Activated naive CD8-positive, alpha-beta T cell (primary cell): ENCODE measurements around the gene GRIA3.

Experiments
- H3K27ac Mint-ChIP-seq: one replicate; pipeline ENCODE4 v1.8.0; 2021; ENCODE audit warnings: mixed read lengths
- H3K27me3 Mint-ChIP-seq: one replicate; pipeline ENCODE4 v1.8.0; 2021; ENCODE audit warnings: mixed read lengths
- H3K36me3 Mint-ChIP-seq: one replicate; pipeline ENCODE4 v1.8.0; 2021; ENCODE audit warnings: mixed read lengths
- H3K4me1 Mint-ChIP-seq: one replicate; pipeline ENCODE4 v1.8.0; 2021; ENCODE audit warnings: low read depth, mixed read lengths
- H3K4me3 Mint-ChIP-seq: one replicate; pipeline ENCODE4 v1.8.0; 2021; ENCODE audit warnings: mild to moderate bottlenecking, mixed read lengths
- H3K9me3 Mint-ChIP-seq: one replicate; pipeline ENCODE4 v1.8.0; 2021; ENCODE audit warnings: low read depth, mixed read lengths

Gene GRIA3

DNA sequence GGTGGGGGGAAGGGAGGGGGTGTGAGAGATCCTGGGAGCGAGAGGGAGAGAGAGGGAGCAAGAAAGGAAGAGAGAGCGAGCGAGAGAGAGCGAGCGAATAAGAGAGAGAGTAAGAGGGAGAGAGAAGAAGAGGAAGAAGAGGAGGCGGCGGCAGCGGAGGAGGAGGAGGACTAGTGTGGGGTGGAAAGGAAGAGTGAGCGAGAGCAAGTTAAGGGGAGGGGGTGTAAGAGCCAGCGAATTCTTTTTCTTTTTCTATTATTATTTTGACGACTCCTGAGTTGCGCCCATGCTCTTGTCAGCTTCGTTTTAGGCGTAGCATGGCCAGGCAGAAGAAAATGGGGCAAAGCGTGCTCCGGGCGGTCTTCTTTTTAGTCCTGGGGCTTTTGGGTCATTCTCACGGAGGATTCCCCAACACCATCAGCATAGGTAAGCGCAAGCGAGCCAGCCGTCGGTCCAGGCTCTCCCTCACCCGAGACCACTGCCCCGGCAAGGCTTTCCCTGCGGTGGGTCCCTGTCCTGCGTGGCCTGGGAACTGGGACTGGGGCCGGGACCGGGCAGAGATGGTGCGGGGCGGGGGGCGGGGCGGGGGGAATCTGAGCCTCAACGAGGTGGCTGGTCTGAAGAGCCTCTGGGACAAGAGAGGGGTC, at the start of gene GRIA3:
Gene GRIA3 (plus strand): TSS at position 60 of the 647 bp plus-strand sequence. CDS start 258 bp downstream, at position 318.
- H3K4me3 Mint-ChIP-seq: peak within 1 kb of the TSS; percentile 73
- H3K4me1 Mint-ChIP-seq: peaks cover 7% of the 10 kb centered on the region
- H3K9me3 Mint-ChIP-seq: no peaks in the 10 kb centered on the region
- H3K27me3 Mint-ChIP-seq: peaks cover 21% of the 10 kb centered on the region
- no peaks in the 10 kb centered on the region for H3K36me3 Mint-ChIP-seq
- no peak within 1 kb of the TSS for H3K27ac Mint-ChIP-seq

GRCh38 chrX:123138473-123138872, 45.6 kb upstream of the GRIA3 start:
- no peak overlapping the region for H3K27ac Mint-ChIP-seq
- H3K36me3 Mint-ChIP-seq: no peaks in the 10 kb centered on the region
- no peaks in the 10 kb centered on the region for H3K27me3 Mint-ChIP-seq
- no peaks in the 10 kb centered on the region for H3K4me1 Mint-ChIP-seq
- H3K9me3 Mint-ChIP-seq: peaks cover 5% of the 10 kb centered on the region
- no peak overlapping the region for H3K4me3 Mint-ChIP-seq

GRCh38 chrX:123140454-123140853, 43.6 kb upstream of the GRIA3 start:
- Mint-ChIP-seq H3K36me3 (no peaks in the 10 kb centered on the region), H3K9me3 (peaks cover 5% of the 10 kb centered on the region), H3K4me1 (no peaks in the 10 kb centered on the region), H3K4me3 (no peak overlapping the region), H3K27me3 (no peaks in the 10 kb centered on the region), H3K27ac (no peak overlapping the region)

DNA sequence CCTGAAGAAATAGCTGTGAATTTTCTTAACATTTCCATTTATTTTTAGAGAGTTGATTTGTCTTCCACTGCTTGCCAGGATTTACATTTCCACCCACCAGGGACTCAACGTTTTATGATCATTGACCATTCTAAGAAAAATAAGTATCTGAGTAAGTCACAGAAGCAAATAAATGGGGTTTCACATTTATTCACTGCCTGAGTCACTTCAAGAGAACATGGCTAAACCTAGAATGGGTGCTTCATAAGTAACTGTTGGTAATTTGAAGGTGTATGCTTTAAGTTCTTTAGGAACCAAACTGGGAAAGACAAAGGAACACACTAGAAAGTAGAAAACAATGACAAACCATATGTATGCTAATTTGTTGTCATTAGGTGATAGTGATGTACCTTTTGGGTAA, 43.2 kb upstream of the GRIA3 start:
- Mint-ChIP-seq H3K9me3 (peaks cover 5% of the 10 kb centered on the region), H3K27me3 (no peaks in the 10 kb centered on the region), H3K4me3 (no peak overlapping the region), H3K36me3 (no peaks in the 10 kb centered on the region), H3K27ac (no peak overlapping the region), H3K4me1 (no peaks in the 10 kb centered on the region)

DNA sequence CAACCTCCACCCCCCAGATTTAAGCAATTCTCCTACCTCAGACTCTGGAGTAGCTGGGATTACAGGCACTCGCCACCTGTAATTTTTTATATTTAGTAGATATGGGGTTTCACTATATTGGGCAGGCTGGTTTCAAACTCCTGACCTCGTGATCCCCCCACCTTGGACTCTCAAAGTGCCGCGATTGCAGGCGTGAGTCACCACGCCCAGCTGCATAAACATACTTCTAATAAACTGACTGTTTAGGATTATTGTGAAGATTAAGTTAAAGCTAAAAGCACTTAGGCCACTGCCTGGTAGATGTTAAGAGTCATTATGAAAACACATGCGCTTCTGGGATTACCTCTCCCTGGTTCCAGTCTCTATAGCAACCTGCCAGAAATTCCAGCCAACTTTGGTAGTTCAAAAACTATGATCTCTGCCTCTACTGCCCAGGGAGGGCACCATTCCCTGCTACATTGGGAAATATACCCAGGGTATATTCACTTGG, 30.2 kb upstream of the GRIA3 start:
- no peaks in the 10 kb centered on the region for H3K4me1 Mint-ChIP-seq
- H3K27ac Mint-ChIP-seq: no peak overlapping the region
- no peaks in the 10 kb centered on the region for H3K9me3 Mint-ChIP-seq
- H3K36me3 Mint-ChIP-seq: no peaks in the 10 kb centered on the region
- H3K4me3 Mint-ChIP-seq: no peak overlapping the region
- H3K27me3 Mint-ChIP-seq: no peaks in the 10 kb centered on the region

- Mint-ChIP-seq H3K36me3 (no peaks in the 10 kb centered on the region), H3K27ac (no peak overlapping the region), H3K27me3 (no peaks in the 10 kb centered on the region), H3K9me3 (no peaks in the 10 kb centered on the region), H3K4me1 (no peaks in the 10 kb centered on the region), H3K4me3 (no peak overlapping the region)
These were observed 28.8 kb upstream of the GRIA3 start for GRCh38 chrX:123155327-123155726.

DNA sequence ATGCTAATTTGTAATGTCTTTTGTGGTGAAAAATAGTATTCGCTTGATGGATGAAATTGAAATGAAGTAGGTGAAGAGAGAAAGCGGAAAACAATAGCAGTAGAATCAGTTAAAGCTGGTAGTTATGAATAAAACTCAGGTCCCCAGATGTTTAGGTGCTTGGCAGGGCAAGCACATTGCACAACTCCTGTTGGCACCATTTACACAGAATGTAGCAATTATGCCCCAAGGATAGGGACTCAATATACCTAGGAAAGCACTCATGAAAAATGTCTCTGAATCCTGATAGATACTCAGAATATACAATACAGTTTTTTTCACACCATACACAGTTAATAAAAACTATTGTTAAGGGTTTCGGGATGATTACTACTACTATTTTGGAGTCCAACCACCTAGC, 26.5 kb upstream of the GRIA3 start:
- H3K4me1 Mint-ChIP-seq: no peaks in the 10 kb centered on the region

GRCh38 chrX:123159403-123159802, 24.7 kb upstream of the GRIA3 start:
- Mint-ChIP-seq H3K36me3 (no peaks in the 10 kb centered on the region), H3K4me1 (no peaks in the 10 kb centered on the region), H3K4me3 (no peak overlapping the region), H3K27ac (no peak overlapping the region), H3K9me3 (no peaks in the 10 kb centered on the region), H3K27me3 (no peaks in the 10 kb centered on the region)

More for the DNA sequence above, 26.5 kb upstream of the GRIA3 start:
- Mint-ChIP-seq H3K27me3 (no peaks in the 10 kb centered on the region), H3K9me3 (no peaks in the 10 kb centered on the region), H3K36me3 (no peaks in the 10 kb centered on the region), H3K4me3 (no peak overlapping the region), H3K27ac (no peak overlapping the region)

- no peaks in the 10 kb centered on the region for H3K4me1 Mint-ChIP-seq
- no peaks in the 10 kb centered on the region for H3K27me3 Mint-ChIP-seq
- no peak overlapping the region for H3K27ac Mint-ChIP-seq
- H3K36me3 Mint-ChIP-seq: no peaks in the 10 kb centered on the region
- no peaks in the 10 kb centered on the region for H3K9me3 Mint-ChIP-seq
- no peak overlapping the region for H3K4me3 Mint-ChIP-seq
These were observed 16.5 kb upstream of the GRIA3 start for GRCh38 chrX:123167621-123168020.

GRCh38 chrX:123169247-123169901, 14.7 kb upstream of the GRIA3 start:
- no peaks in the 10 kb centered on the region for H3K9me3 Mint-ChIP-seq
- H3K4me1 Mint-ChIP-seq: no peaks in the 10 kb centered on the region
- no peaks in the 10 kb centered on the region for H3K36me3 Mint-ChIP-seq
- H3K27ac Mint-ChIP-seq: no peak overlapping the region
- H3K27me3 Mint-ChIP-seq: no peaks in the 10 kb centered on the region
- no peak overlapping the region for H3K4me3 Mint-ChIP-seq

DNA sequence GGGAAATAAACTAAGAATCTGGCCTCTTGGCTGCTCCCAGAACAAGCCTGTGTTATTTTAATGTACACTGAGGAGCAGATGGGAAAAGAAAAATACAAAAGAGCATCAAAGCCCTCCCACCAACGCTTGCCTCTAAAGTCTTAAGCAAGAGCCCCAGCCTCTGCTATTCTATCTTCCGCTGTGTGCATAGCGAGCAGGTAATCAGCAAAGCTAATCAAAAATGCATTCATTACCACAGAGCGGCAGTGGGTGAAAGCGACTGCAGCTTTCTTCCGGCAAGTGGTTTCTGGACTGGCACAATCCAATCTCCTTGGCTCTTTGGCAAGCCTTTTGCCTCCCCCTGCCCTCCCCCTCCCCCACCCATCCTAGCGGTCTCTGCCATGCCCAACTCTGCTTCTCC, 13.5 kb upstream of the GRIA3 start:
- Mint-ChIP-seq H3K9me3 (no peaks in the 10 kb centered on the region), H3K27me3 (no peaks in the 10 kb centered on the region), H3K36me3 (no peaks in the 10 kb centered on the region), H3K27ac (no peak overlapping the region), H3K4me1 (no peaks in the 10 kb centered on the region), H3K4me3 (no peak overlapping the region)

DNA sequence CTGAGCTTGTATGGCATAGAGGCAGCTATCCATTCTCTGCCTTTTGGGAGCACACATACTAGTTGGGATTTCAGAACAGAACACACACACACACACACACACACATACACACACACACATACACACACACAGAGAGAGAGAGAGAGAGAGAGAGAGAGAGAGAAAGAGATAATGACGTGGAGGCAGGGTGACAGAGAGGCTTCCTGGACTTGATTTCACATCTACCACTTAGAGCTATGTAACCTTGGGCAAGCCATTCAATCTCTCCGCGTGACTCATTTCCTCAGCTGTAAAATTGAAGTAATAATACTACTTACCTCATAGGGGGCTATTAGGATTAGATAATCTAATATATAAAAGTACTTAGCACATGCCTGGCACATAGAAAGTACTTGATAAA, 12.3 kb upstream of the GRIA3 start:
- Mint-ChIP-seq H3K4me1 (no peaks in the 10 kb centered on the region), H3K4me3 (no peak overlapping the region), H3K27me3 (no peaks in the 10 kb centered on the region), H3K27ac (no peak overlapping the region), H3K9me3 (no peaks in the 10 kb centered on the region), H3K36me3 (no peaks in the 10 kb centered on the region)

DNA sequence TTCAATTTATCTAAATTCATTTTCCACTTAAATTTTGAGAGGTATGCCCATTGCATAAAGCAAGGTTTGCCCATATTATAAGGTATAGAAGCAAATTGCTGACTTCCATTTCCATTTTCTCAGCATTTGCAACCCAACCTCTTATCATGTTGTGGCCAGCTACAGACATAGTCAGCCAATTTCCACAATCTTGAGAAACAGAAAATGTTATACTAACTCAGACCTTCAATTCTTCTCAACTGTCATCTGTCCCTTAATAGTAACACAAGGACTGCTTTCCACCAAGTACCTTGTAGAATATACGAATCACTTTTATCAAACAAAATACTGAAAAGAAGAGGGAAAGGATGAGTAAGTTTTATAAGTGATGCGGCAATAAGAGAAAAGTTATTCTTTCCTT, 11.2 kb upstream of the GRIA3 start:
- no peaks in the 10 kb centered on the region for H3K27me3 Mint-ChIP-seq
- no peaks in the 10 kb centered on the region for H3K36me3 Mint-ChIP-seq
- H3K9me3 Mint-ChIP-seq: no peaks in the 10 kb centered on the region
- H3K4me3 Mint-ChIP-seq: no peak overlapping the region
- H3K27ac Mint-ChIP-seq: no peak overlapping the region
- H3K4me1 Mint-ChIP-seq: no peaks in the 10 kb centered on the region

DNA sequence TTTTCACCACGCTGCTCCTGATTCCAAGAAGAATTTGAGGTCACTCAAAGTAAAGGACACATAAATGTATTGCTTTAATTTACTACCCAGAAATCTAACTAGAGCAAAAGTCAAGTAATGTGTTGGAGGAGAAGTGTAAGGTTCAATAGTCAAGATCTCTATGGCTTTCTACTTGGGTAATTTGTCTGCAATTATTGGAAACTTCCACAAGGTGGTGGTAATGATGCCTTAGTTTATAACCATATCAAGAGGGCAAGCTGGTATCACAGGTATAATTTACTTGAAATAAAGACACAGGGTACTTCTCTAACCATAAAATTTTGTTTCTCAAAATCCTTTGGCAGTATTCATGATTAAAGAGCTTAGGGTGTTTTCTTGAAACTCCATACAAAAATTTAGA, 10.2 kb upstream of the GRIA3 start:
- H3K36me3 Mint-ChIP-seq: no peaks in the 10 kb centered on the region
- no peak overlapping the region for H3K27ac Mint-ChIP-seq
- no peaks in the 10 kb centered on the region for H3K4me1 Mint-ChIP-seq

GRCh38 chrX:123175366-123176122, 8.5 kb upstream of the GRIA3 start:
- Mint-ChIP-seq H3K9me3 (no peaks in the 10 kb centered on the region), H3K4me3 (no peak overlapping the region), H3K4me1 (no peaks in the 10 kb centered on the region), H3K27me3 (peaks cover 2% of the 10 kb centered on the region), H3K36me3 (no peaks in the 10 kb centered on the region), H3K27ac (no peak overlapping the region)

More for the DNA sequence above, 10.2 kb upstream of the GRIA3 start:
- Mint-ChIP-seq H3K4me3 (no peak overlapping the region), H3K9me3 (no peaks in the 10 kb centered on the region), H3K27me3 (no peaks in the 10 kb centered on the region)
